Measurements from ENCODE around the gene STARD3NL.
A peak's percentile ranks its signal among the peaks of the same experiment; 100 is the strongest.

Gene STARD3NL, protein sequence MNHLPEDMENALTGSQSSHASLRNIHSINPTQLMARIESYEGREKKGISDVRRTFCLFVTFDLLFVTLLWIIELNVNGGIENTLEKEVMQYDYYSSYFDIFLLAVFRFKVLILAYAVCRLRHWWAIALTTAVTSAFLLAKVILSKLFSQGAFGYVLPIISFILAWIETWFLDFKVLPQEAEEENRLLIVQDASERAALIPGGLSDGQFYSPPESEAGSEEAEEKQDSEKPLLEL

DNA sequence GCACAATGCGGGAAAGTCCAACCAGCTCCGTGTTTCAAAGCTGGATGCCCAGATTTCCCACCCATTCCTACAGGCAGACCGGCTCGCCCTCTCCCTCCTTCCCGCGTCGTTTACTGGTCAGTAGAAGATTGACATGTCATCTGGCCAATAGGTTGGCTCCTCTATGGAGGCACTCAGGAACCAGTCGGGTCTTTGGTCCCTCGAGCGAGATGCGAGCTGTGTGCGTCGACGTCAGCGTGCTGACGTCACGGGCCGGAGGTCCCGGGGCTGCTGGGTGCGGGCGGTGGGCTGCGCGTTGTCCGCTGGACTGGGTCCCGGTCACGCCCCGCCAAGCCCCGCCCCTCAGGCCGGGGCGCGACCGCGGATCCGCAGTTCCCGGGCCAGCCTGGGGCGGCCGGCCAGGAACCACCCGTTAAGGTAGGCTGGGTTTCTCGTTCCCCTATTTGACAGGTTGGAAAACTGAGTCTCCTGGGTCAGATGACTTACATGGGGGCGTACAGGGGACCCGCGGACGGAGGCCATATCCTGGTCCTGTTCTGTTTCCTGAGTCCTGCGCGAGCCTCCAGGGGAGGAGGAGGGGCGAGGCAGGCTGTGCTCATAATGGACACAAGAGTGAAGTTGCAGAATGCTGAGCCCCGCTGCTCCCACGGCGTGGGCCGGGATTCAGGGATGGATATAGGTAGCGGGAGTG, at the start of gene STARD3NL:
STARD3NL (plus strand) TSS at position 242 of the 691 bp plus-strand sequence. CDS start 29,260 bp downstream, outside the sequence.
- DNase-seq (ENCODE audit: low spot score) = peak; percentile 97
- in situ Hi-C loops (cut with MboI; ENCODE audit: low pct_unique_long_range_greater_than_20kb, low sequenced_read_pairs, unreplicated experiment) = no loop called here
- TF ChIP-seq, protein P1, sequence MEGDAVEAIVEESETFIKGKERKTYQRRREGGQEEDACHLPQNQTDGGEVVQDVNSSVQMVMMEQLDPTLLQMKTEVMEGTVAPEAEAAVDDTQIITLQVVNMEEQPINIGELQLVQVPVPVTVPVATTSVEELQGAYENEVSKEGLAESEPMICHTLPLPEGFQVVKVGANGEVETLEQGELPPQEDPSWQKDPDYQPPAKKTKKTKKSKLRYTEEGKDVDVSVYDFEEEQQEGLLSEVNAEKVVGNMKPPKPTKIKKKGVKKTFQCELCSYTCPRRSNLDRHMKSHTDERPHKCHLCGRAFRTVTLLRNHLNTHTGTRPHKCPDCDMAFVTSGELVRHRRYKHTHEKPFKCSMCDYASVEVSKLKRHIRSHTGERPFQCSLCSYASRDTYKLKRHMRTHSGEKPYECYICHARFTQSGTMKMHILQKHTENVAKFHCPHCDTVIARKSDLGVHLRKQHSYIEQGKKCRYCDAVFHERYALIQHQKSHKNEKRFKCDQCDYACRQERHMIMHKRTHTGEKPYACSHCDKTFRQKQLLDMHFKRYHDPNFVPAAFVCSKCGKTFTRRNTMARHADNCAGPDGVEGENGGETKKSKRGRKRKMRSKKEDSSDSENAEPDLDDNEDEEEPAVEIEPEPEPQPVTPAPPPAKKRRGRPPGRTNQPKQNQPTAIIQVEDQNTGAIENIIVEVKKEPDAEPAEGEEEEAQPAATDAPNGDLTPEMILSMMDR (IDR thresholded peaks at IDR 0.05; ENCODE audit: extremely low read depth, insufficient read depth, missing control alignments) = no peak

DNA sequence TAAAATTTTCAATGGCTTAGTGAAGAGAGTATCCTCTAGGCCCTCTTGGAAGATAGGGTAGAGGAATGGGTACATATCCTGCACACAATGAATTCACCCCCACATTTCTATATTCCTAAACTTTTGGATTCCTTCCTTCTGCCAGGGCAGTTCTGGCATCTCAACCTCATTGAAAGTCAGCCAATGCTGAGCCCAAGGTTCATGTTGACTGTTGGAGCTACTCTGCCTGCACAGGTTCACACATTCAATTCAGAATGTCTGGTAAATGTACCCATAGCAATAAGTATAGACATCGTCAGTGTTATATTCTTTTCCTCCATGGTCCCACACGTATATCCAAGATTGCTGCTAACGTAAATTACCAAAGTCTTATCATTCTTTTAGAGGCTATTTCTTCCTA, 48.9 kb upstream of the STARD3NL start:
- in situ Hi-C loops (cut with MboI; ENCODE audit: low pct_unique_long_range_greater_than_20kb, low sequenced_read_pairs, unreplicated experiment) = no loop called here
- no peak for DNase-seq (ENCODE audit: low spot score)
- TF ChIP-seq, protein P1 (IDR thresholded peaks at IDR 0.05; ENCODE audit: extremely low read depth, insufficient read depth, missing control alignments) = no peak

DNA sequence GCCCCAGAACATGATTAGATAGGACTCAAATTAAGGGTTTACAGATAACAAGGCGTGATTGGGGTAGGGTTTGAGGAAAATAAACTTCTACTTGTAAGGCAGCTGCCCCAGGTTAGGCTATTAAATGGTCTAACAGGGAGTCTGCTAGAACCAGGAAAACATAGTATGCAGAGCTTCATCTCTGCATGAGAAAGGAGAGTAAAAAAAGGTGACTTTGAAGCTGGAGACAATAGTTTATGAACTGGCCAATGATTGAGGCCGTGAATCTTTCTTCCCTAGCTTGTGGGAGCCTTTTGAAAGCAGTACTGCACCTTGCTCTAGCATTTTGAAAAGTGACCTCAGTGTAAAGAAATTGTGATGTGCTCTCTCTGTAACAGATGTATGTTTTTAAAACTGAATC, 48.5 kb upstream of the STARD3NL start:
- TF ChIP-seq, protein P1 (IDR thresholded peaks at IDR 0.05; ENCODE audit: extremely low read depth, insufficient read depth, missing control alignments) = no peak
- in situ Hi-C loops (cut with MboI; ENCODE audit: low pct_unique_long_range_greater_than_20kb, low sequenced_read_pairs, unreplicated experiment) = no loop called here
- no peak for DNase-seq (ENCODE audit: low spot score)

DNA sequence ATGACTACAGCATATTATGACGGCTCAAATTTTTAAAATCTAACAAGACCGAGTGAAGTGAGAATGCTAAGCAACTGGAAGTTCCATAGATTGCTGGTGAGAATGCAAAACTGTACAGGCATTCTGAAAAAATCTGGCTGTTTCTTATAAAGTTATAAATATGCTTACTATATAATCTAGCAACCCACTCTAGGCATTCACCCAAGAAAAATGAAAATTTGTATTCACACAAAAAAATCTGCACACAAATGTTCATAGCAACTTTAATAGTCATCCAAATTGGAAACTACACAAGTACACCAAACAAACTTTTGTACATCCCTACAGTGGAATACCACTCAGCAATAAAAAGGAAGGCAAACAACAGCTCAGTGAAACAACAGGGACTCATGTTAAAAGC, 39.9 kb upstream of the STARD3NL start:
- TF ChIP-seq, protein P1 (IDR thresholded peaks at IDR 0.05; ENCODE audit: extremely low read depth, insufficient read depth, missing control alignments) = no peak
- no peak for DNase-seq (ENCODE audit: low spot score)
- in situ Hi-C loops (cut with MboI; ENCODE audit: low pct_unique_long_range_greater_than_20kb, low sequenced_read_pairs, unreplicated experiment) = no loop called here

DNA sequence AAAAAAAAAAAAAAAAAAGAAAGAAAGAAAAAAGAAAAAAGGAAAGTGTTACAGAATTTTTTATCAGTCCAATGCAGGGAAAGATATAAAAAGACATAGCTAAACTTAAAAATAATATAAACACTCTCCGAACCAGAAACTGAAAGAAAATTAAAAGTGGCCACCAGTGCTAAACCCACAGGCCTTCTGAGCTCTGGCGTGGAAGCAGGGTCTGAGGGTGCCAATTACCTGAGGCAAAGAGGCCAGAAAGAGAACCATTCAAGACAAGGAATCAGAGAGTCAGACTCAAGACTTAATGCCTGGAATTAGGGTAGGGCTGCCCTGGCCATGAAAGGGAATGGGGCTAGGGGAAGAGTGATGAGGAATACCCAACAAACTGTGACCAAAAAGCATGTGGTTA, 36.9 kb upstream of the STARD3NL start:
- in situ Hi-C loops (cut with MboI; ENCODE audit: low pct_unique_long_range_greater_than_20kb, low sequenced_read_pairs, unreplicated experiment) = no loop called here
- no peak for DNase-seq (ENCODE audit: low spot score)
- TF ChIP-seq, protein P1 (IDR thresholded peaks at IDR 0.05; ENCODE audit: extremely low read depth, insufficient read depth, missing control alignments) = no peak

DNA sequence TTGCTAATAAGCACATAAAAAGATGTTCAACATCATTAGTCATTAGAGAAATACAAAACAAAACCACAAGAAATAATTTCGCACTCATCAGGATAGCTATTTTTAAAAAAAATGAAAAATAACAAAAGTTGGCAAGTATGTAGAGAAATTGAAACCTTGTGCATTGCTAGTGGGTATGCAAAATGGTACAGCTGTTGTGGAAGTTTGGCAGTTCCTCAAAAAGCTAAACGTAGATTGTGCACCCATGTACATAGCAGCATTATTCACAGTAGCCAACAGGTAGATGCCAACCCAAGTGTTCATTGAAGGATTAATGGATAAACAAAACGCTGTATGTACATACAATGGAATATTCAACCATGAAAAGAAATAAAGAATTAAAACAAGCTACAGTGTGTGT, 35.3 kb upstream of the STARD3NL start:
- no peak for DNase-seq (ENCODE audit: low spot score)
- TF ChIP-seq, protein P1 (IDR thresholded peaks at IDR 0.05; ENCODE audit: extremely low read depth, insufficient read depth, missing control alignments) = no peak
- in situ Hi-C loops (cut with MboI; ENCODE audit: low pct_unique_long_range_greater_than_20kb, low sequenced_read_pairs, unreplicated experiment) = no loop called here
